Activated CD4-positive, alpha-beta T cell treated with anti-CD3 and anti-CD28 coated beads for 4 hours (primary cell): ENCODE data around the gene ZSCAN1.
"Not testable (repeated sequence)": the region's sequence is repeated elsewhere in the genome, so short reads cannot be mapped to it uniquely, and the experiment has no call there.

ENCODE experiments used
- DNase-seq, 2 donors: peaks; one replicate each; pipeline ENCODE4 v3.0.0-alpha.2; 2020

Gene ZSCAN1

GRCh38 chr19:58033741-58034476 lies at the start of gene ZSCAN1:
ZSCAN1 (plus strand) TSS chr19:58034025; CDS start chr19:58037837, 3,812 bp downstream.
- DNase-seq: no peak

GRCh38 chr19:57992841-57993240 lies 41.0 kb upstream of the ZSCAN1 start:
- no peak for DNase-seq

DNA sequence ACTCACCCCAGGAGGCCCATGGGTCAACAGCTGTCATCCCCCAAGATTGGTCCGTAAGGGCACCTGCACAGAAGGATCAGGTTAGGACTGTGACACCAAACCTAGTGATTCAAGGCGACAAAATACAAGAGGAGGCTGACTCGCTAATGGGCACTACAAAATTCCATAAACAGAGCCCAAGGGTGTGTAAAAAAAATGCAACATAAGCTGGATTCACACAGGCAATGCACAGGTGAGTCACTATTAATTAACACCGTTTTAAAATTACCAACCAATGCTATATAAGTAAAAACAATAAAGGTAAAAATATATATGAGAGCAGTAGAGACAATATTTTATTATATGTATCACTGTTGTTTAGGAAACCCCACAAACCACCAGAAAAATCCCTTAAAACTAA lies 33.1 kb upstream of the ZSCAN1 start:
- no peak for DNase-seq

DNA sequence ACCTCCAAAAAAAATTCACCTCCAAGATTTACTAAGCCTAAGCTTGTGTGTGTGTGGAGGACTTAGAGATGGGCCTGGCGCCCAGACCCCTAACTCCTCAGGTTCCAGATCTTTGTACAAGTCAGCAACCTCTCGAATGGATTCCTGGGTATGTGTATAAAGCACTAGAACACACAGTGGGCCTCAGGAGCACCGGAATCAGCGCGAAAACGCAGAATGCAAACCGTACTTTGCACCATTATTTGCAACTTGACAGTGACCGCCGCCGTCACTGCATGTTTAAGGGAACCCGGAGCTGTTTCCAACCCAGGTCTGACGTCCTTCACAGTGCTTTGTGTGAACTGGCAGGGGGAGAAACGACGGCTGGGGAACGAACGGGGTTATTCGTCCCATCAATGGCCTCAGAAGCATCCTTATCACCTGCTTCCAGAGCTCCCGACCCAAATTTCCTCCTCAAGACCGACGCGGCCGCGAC lies 31.9 kb upstream of the ZSCAN1 start:
- no peak for DNase-seq

DNA sequence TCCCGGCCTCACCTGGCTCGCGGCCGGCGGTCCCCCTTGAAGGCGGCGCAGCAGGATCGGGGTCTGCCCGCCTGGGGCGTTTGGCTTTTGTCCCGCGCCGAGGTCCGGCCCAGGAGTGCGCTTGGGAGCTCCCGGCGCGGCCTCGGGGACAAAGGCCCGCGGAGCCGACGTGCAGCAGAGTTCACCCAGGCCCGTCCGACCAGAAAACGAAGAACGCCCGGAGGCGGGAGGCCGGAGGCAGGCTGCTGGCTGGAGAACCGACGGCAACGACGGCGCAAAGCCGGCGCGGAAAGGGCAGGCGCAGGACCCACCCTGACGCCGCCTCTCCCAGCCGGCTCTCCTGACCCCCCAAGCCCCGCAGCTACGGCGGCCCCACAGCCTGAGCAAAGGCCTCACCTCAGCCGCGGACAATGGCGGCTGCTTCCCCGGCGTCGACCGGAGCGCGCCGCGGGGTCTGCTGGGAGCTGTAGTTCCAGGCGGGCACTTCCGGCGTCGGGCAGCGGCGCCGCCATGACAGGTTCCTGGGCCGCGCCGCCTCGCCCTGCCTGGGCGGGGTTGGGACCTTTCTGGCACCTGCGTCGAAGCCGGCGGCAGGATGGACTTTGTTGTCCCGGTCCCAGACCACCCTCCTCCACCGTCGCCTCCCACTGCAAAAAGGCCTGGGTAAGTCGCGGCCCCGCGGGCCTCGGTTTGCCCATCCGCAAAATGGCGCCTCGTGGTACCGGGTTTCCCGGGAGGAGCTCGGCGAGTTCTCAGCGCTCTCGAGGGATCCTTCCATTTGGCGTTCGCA lies 31.2 kb upstream of the ZSCAN1 start, which contains the start of gene ZNF606:
ZNF606 (minus strand) TSS at position 437 of the 790 bp plus-strand sequence. CDS start 1,501 bp downstream, outside the sequence.
- peak; percentile 77 to 82 for DNase-seq

- peak in 1 of 2 donors; percentile 3 for DNase-seq
These were observed 30.5 kb upstream of the ZSCAN1 start for GRCh38 chr19:58003174-58003828.

GRCh38 chr19:58007285-58007684 lies 26.5 kb upstream of the ZSCAN1 start:
- DNase-seq: no peak

DNA sequence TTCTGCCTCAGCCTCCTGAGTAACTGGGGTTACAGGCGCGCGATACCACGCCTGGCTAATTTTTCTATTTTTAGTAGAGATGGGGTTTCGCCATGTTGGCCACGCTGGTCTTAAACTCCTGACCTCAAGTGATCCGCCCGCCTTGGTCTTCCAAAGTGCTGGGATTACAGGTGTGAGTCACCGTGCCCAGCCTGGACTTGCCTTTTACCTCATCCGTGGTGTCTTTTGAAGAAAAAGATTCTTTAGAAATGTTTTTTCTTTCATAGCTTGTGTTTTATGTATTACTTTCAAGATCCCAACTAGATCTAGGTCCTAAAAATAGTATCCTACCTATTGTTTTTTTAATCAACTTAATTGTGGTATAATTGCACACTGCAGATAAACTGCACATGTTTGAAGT lies 24.9 kb upstream of the ZSCAN1 start:
- not testable (repeated sequence) for DNase-seq

GRCh38 chr19:58009301-58009665 lies 24.5 kb upstream of the ZSCAN1 start:
- DNase-seq: no peak

GRCh38 chr19:58009666-58010301 lies 24.0 kb upstream of the ZSCAN1 start:
- DNase-seq: peak; percentile 11 to 19

- DNase-seq: no peak
These were observed 23.3 kb upstream of the ZSCAN1 start for GRCh38 chr19:58010507-58010906.

DNA sequence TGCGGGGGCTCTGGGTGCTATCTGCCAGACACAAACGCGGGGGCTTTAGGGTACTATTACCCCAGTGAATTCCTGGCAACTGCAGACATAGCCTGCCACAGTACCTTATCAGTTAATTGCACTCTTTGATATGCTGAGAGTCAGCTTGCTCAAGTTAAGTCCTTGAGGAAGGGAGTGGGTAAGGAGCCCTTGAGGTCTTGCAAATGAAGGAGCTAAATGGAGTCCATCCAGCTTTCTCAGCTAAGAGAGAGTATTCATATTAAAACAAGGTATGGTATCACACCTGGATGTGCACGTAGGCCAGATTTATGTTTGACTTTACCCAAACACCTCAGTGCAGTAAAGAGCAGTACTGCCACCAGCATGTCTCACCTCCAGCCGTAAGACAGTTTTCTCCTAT lies 19.7 kb upstream of the ZSCAN1 start:
- DNase-seq: no peak

DNA sequence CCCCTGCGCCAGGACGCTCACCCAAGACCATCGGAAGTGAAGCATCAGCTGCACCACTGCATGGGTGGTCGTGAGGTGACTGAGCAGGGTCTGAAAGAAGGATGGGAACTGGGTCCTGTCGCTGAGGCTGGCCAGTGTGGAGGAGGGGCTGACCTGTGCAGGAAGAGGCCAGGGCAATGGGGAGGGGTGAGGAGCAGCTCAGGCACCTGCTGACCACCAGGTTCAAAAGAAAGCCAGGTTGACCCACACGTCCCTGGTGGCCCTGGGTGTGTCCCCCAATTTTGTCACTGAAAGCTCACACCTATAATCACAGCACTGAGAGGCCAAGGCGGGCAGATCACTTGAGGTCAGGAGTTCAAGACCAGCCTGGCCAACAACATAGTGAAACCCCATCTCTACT lies 13.7 kb upstream of the ZSCAN1 start:
- DNase-seq: no peak

DNA sequence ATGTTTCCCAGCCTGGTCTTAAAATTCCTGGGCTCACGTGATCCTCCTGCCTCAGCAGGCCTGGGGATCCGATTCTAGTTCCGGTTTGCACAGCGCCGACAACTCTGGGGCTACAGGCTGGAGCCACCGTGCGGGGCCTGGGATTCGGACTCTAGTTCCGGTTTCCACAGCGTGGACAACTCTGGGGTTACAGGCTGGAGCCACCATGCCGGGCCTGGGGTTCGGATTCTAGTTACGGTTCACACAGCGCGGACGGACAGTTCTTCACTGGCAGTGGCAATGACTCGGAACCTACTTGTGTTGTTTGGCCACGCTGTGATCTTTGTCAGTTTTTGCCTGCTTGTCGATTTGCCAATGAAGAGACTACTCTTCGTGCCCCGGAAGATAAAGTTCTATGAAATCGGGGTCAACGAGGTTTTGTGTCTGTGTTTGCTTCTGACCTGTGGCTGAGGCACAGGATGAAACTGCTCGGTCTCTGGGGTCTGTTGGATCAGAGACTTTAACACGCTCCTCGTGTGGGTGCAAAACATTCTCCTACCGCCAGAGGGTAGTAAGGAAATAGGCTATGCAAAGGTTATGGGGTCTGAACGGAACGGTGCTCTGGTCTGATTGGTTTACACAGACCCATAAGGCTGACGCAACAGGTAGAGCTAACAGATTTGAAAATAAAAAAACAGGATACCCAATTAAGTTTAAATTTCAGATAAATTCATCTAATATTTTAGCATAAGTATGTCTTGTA lies 12.1 kb upstream of the ZSCAN1 start:
- peak; percentile 18 to 25 for DNase-seq

DNA sequence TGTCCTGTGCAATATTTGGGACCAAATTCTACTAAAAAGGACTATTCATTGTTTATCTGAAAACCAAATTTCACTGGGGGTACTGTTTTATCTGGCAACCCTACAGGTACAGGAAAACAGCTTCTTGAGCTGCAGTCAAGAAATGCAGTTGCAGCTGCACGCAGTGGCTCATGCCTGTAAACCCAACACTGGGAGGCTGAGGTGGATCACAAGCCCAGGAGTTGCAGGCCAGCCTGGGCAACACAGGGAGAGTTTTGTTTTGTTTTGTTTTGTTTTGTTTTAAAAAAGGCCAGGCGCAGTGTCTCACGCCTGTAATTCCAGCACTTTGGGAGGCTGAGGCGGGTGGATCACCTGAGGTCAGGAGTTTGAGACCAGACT lies 11.6 kb upstream of the ZSCAN1 start:
- DNase-seq: no peak

DNA sequence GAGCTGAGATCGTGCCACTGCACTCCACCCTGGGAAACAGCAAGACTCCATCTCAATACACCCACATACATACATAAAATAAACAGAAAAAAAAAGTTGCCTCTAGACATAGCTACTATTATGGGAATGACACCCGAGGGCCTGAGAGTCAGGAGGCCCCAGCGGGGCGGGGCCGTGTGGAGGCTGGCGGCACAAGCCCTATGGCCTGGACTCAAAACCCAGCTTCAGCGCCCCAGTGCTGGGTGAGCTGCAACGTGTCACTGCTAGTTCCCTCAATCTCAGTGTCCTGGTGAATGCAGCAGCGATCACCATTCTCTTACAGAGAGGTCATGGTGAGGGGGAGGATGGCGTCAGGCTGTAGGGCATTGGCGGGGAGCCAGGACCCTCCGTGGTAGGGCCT lies 9.2 kb upstream of the ZSCAN1 start:
- no peak for DNase-seq

DNA sequence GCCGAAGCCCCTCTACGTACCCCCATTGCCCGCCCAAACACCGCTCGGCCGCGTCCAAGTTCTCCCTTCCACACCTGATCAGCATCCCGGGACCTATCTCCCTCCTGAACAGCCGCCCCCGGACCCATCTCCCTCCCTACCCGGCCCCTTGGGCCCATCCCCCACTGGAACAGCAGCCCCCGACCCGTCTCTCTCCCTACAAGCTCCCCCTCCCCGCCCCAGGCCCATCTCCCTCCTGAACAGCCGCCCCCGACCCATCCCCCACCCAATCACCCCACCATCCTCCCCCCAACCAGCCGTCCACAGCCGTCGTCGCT lies 610 bp downstream of the ZSCAN1 start:
- DNase-seq: no peak

DNA sequence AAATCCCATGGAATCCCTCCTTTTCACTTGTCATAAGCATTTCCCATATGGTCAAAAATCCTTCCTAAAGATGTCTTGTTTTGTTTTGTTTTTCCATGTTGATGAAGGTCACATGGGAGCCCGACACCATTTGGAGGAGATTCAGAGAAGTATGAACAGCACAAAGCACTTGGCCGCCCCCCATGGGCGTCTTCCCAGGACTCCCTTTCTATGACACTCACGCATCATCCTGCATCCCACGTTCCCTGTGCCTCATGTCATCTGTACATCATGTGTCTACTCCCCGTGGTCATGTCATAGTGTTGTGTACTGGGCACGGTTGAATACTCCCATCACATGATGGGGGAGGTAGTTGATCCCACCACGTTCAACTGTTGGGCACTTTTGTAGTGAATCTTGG lies 2.0 kb downstream of the ZSCAN1 start:
- DNase-seq: no peak

- DNase-seq: no peak
These were observed 4.3 kb downstream of the ZSCAN1 start for GRCh38 chr19:58037927-58038687.

- DNase-seq: no peak
These were observed 4.9 kb downstream of the ZSCAN1 start for GRCh38 chr19:58038688-58039204.

GRCh38 chr19:58040751-58041525 lies 7.1 kb downstream of the ZSCAN1 start:
- DNase-seq: no peak
